ENCODE measurements around the gene ZYG11B. TPM values are rescaled to one million over a fixed set of nuclear protein-coding genes. Genes with fewer than 3 reads are reported as not detected.
A peak's percentile ranks its signal among the peaks of the same experiment; 100 is the strongest.

The ZYG11B gene
- total and polyA plus RNA-seq, 3 donors from 2014 or later: 17.7 to 76.6 (median 73.1) TPM

DNA sequence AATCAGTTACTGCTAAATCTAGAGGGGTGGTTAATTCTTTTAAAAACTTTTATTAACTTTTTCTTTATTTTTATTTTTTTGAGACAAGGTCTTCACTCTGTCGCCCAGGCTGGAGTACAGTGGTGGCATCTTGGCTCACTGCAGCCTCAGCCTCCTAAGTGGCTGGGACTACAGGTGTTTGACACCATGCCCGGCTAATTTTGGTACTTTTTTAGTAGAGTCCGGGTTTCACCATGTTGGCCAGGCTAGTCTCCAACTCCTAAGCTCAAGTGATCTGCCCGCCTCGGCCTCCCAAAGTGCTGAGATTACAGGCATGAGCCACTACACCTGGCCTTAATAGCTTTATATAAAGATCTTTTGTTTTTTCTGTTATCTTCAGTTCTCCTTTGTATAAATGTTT lies 11.9 kb downstream of the ZYG11B start:
- WGBS, 2 donors: 60 to 72% methylated on average over 5 of the region's 5 CpGs
- Histone ChIP-seq H3K27ac (peak overlapping the region in 1 of 2 donors; percentile 15), H3K4me3 (no peak overlapping the region), H3K27me3 (no peaks in the 10 kb centered on the region), H3K36me3 (ENCODE audit: low read depth, missing control alignments) (no peaks in the 10 kb centered on the region), H3K4me1 (peaks cover 28% of the 10 kb centered on the region), H3K9me3 (no peaks in the 10 kb centered on the region)
- intact Hi-C loops (cut with DNase I; ENCODE audit: low total_unique reads): no loop called here
- no peak for DNase-seq
- TF ChIP-seq, protein P1, sequence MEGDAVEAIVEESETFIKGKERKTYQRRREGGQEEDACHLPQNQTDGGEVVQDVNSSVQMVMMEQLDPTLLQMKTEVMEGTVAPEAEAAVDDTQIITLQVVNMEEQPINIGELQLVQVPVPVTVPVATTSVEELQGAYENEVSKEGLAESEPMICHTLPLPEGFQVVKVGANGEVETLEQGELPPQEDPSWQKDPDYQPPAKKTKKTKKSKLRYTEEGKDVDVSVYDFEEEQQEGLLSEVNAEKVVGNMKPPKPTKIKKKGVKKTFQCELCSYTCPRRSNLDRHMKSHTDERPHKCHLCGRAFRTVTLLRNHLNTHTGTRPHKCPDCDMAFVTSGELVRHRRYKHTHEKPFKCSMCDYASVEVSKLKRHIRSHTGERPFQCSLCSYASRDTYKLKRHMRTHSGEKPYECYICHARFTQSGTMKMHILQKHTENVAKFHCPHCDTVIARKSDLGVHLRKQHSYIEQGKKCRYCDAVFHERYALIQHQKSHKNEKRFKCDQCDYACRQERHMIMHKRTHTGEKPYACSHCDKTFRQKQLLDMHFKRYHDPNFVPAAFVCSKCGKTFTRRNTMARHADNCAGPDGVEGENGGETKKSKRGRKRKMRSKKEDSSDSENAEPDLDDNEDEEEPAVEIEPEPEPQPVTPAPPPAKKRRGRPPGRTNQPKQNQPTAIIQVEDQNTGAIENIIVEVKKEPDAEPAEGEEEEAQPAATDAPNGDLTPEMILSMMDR (IDR thresholded peaks at IDR 0.05): no peak
- no peak for TF ChIP-seq POLR2A (IDR thresholded peaks at IDR 0.05)

DNA sequence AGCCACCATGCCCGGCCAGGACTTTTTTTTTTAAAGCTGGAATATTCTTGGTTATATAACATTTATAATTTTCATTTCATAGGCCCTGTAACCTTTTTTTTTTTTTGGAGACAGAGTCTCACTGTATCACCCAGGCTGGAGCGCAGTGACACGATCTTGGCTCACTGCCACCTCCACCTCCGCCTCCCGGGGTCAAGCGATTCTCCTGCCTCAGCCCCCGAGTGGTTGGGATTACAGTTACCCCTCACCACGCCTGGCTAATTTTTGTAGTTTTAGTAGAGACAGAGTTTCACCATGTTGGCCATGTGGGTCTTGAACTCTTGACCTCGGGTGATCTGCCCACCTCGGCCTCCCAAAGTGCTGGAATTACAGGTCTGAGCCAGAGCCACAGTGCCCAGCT lies 12.6 kb downstream of the ZYG11B start:
- no peak for TF ChIP-seq POLR2A (IDR thresholded peaks at IDR 0.05)
- TF ChIP-seq, protein P1 (IDR thresholded peaks at IDR 0.05): no peak
- whole genome bisulfite sequencing, 2 donors: 66 to 69% methylated on average over 7 to 10 of the region's 10 CpGs
- H3K27ac ChIP-seq: peak overlapping the region in 1 of 2 donors; percentile 60
- no peaks in the 10 kb centered on the region for H3K9me3 ChIP-seq
- no peaks in the 10 kb centered on the region for H3K27me3 ChIP-seq
- no peak overlapping the region for H3K4me3 ChIP-seq
- intact Hi-C loops (cut with DNase I; ENCODE audit: low total_unique reads): no loop called here
- H3K4me1 ChIP-seq: peaks cover 28% of the 10 kb centered on the region
- no peaks in the 10 kb centered on the region for H3K36me3 ChIP-seq (ENCODE audit: low read depth, missing control alignments)
- DNase-seq: peak; percentile 58

DNA sequence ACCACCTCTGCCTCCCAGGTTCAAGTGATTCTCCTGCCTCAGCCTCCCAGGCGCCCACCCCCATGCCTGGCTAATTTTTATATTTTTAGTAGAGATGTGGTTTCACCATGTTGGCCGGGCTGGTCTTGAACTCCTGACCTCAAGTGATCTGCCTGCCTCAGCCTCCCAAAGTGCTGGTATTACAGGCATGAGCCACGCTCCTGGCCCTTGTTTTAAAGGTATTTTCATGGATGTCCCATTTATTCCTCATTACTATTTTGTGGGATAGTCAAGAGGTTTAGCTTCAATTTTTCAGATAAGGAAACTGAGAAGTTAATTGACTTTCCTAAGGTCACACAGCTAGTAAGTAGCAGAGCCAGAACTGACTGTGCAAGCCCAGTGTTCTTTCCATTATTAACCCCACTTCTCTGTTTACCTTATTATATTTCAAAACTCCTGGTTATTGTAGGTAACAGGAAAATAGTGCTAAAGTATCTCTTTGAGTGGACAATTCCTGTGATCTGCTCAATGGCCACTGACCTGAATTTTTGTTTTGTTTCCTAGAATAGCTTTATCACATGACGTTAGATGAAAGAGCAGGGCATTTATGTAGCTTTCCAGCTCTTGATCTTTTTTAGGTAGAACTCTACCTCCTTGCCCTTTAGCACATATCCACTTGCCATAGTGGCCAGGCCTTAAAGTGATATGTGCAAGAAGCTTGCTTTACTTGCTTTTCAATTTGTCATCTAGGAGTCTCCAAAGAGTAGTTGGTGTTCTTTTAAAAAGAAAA lies 13.6 kb downstream of the ZYG11B start:
- no peaks in the 10 kb centered on the region for H3K36me3 ChIP-seq (ENCODE audit: low read depth, missing control alignments)
- H3K27me3 ChIP-seq: no peaks in the 10 kb centered on the region
- 75 to 79% methylated on average over 4 of the region's 4 CpGs for WGBS, 2 donors
- peak overlapping the region in 1 of 2 donors; percentile 60 for H3K27ac ChIP-seq
- DNase-seq: no peak
- no peaks in the 10 kb centered on the region for H3K9me3 ChIP-seq
- H3K4me1 ChIP-seq: peaks cover 28% of the 10 kb centered on the region
- no peak overlapping the region for H3K4me3 ChIP-seq
- TF ChIP-seq POLR2A (IDR thresholded peaks at IDR 0.05): no peak
- intact Hi-C loops (cut with DNase I; ENCODE audit: low total_unique reads): no loop called here

DNA sequence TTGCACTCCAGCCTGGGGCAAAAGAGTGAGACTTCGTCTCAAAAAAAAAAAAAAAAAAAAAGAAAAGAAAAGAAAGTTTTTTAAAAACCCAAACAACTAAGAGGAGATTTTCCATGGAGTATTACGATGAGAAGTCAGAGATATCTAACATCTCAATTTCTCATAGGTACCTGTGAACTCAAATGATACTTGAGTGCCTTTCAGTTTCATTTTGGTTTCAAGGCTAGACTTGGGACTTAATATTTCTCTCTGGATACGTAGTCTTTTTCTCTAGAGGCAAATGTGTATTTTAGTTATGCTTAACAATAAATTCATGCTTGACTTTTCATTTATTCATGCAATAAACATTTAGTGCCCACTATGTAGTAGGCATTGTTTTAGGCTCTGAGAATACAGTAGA lies 15.0 kb downstream of the ZYG11B start:
- no peak for DNase-seq
- Histone ChIP-seq H3K27ac (no peak overlapping the region), H3K27me3 (no peaks in the 10 kb centered on the region), H3K36me3 (ENCODE audit: low read depth, missing control alignments) (no peaks in the 10 kb centered on the region), H3K4me3 (no peak overlapping the region), H3K9me3 (no peaks in the 10 kb centered on the region), H3K4me1 (peaks cover 20% of the 10 kb centered on the region)
- WGBS, 2 donors: 57 to 70% methylated on average over 3 of the region's 3 CpGs
- no peak for TF ChIP-seq POLR2A (IDR thresholded peaks at IDR 0.05)
- TF ChIP-seq, protein P1 (IDR thresholded peaks at IDR 0.05): no peak
- intact Hi-C loops (cut with DNase I; ENCODE audit: low total_unique reads): no loop called here

DNA sequence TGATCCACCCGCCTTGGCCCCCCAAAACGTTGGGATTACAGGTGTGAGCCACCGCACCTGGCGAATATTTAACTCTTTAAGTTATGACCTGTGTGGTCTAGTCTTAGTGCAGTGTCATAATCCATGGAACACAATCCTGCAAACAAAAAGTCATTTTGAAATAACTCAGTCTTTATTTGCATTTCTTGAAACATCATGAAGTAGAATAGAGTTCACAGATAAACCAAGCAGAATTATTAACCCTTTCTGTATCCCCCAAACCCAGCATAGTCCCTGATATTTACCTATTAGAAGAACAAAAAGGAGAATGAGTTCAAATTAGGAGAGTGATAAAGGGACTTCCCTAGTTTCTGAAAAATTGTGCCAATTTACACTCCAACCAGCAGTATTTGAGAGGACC lies 19.9 kb downstream of the ZYG11B start:
- H3K27ac ChIP-seq: no peak overlapping the region
- H3K27me3 ChIP-seq: no peaks in the 10 kb centered on the region
- no peaks in the 10 kb centered on the region for H3K9me3 ChIP-seq
- peaks cover 39% of the 10 kb centered on the region for H3K4me1 ChIP-seq
- no peak for DNase-seq
- 89 to 91% methylated on average over 3 to 4 of the region's 4 CpGs for WGBS, 2 donors
- no peak overlapping the region for H3K4me3 ChIP-seq
- TF ChIP-seq, protein P1 (IDR thresholded peaks at IDR 0.05): no peak
- no peak for TF ChIP-seq POLR2A (IDR thresholded peaks at IDR 0.05)
- intact Hi-C loops (cut with DNase I; ENCODE audit: low total_unique reads): no loop called here
- no peaks in the 10 kb centered on the region for H3K36me3 ChIP-seq (ENCODE audit: low read depth, missing control alignments)
